Right renal pelvis (tissue), 4 donors: ENCODE data around the gene SEMA4D. TPM values are rescaled to one million over a fixed set of nuclear protein-coding genes. Genes with fewer than 3 reads are reported as not detected.
A peak's percentile ranks its signal among the peaks of the same experiment; 100 is the strongest.

Experiments used
- DNase-seq, 4 donors: peaks; one replicate each; pipeline ENCODE4 v3.0.0-alpha.2; 2013; ENCODE audit warnings: low read depth in 4 of 4, low spot score in 3 of 4, missing footprints in 1 of 4
- polyA plus RNA-seq, 4 donors: library from polyadenylated mRNA; unstranded; fragments of 120-200 nt; gene quantifications; one replicate each; pipeline ENCODE4 v1.2.1, GENCODE V29; 2013; ENCODE audit not compliant: insufficient read length in 4 of 4

The SEMA4D gene
- polyA plus RNA-seq, 4 donors = 40.3 to 58.9 (median 47.4) TPM

DNA sequence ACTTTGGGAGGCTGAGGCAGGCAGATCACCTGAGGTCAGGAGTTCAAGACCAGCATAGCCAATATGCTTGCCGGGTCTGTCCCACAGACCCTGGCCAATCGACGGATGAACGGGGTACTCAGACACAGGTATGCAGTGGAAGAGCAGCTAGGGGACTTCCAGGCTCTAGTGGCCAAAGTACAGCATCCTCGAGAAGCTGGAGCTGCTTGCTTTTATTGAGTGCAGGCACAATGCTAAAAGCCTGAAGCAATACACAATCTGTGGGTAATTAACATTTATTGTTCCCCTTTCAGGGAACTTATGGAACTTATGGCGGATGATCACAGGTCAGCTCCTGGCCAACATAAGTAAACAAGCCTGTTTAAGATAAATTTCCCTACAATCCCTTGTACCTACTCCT is 32.8 kb upstream of the SEMA4D start:
- DNase-seq = no peak

DNA sequence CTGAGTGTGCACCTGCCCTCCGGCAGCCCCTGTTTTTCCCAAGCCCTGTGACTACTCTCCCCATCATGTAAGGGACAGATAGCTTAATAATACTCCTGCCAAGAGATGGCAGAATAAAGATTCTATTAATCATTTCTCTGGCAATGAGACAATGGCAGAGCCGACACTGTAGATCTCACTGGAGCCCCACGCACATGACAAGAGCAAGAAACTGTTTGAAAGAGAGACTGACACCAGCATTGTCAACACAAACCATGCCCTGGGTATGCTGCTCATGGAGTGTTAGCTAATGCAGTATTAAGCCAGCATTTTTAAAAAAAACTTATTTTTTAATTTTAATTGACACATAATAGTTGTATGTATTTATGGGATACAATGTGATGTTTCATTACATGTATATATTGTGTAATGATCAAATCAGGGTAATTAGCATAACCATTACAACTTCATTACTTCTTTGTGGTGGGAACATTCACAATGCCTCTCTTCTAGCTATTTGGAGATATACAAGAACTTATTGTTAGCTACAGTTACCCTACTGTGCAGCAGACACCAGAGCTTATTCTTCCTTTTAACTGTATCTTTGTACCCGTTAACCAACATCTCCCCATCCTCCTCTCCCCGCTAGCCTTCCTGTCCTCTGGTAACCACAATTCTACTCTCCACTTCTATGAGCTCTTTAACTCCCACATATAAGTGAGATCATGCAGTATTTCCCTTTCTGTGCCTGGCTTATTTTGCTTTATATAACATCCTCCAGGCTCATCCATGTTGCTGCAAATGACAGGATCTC is 31.5 kb upstream of the SEMA4D start:
- DNase-seq = no peak

DNA sequence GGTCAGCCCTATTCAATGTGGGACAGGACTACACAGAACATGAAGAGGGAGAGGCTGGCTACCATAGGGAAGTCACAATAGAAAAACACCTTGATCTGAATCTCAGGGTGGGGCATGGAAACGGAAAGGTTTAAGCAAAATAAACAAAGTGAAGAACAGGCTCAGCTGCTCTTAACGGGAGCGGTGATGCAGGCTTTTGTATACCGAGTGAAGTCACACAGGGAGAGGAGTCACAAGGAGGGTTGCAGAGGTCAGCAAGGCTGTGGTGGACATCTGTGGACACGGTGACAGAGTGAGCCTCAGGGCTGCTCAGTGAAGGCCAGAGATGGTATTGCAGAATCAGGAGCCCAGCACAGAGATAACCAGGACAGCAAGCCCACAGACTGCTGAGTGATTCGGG is 30.6 kb upstream of the SEMA4D start:
- no peak for DNase-seq

DNA sequence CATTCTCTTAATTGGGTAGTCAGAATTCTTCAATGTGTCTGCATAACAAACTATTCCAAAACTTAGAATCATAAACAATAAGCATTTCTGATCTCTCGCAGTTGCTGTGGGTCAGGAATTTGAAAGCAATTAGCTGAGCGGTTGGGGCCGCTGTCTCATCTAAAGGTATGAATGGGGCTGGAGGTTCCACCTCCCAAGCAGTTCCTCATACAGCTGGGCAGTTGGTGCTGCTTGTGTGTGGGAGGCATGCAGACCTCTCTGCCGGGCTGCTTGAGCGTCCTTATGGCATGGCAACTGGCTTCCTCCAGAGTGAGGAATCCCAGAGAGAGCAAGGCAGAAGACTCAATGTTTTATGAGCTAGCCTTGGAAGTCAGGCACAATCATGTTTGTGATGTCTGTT is 30.2 kb upstream of the SEMA4D start:
- no peak for DNase-seq

DNA sequence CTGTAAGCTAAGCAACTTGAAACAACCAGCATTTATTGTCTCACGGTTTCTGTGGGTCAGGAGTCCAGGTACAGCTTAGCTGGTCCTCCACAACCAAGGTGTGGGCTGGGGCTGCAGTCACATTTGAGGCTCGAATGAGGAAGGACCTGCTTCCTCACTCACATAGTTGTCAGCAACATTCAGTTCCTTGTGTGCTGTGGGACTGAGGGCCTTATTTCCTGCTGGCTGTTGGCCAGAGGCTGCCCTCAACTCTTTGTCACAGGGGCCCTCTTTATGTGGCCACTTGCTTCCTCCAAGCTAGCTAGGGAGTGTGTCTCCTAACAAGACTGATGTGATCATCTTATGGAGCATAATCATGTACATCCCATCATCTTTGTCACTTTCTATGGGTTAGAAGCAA is 29.2 kb upstream of the SEMA4D start:
- DNase-seq = no peak

DNA sequence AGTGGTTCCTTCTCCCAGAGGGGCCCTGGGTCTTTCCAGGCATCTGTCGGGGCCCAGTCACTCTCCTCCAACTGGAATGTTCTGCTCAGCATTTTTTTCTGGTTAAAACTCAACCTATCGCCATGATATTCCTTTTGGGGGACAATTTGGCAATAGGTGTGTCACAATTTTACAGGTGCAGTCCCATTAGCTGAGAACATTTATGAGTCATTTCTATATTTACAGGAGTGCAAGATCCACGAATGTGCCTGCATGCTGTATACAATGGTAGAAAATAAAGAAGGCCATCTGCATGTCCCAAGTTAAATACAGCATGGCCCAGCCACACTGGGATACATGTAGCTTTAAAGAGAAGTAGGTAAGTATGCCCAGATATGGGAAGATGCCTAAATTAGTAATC is 28.8 kb upstream of the SEMA4D start:
- DNase-seq = no peak

DNA sequence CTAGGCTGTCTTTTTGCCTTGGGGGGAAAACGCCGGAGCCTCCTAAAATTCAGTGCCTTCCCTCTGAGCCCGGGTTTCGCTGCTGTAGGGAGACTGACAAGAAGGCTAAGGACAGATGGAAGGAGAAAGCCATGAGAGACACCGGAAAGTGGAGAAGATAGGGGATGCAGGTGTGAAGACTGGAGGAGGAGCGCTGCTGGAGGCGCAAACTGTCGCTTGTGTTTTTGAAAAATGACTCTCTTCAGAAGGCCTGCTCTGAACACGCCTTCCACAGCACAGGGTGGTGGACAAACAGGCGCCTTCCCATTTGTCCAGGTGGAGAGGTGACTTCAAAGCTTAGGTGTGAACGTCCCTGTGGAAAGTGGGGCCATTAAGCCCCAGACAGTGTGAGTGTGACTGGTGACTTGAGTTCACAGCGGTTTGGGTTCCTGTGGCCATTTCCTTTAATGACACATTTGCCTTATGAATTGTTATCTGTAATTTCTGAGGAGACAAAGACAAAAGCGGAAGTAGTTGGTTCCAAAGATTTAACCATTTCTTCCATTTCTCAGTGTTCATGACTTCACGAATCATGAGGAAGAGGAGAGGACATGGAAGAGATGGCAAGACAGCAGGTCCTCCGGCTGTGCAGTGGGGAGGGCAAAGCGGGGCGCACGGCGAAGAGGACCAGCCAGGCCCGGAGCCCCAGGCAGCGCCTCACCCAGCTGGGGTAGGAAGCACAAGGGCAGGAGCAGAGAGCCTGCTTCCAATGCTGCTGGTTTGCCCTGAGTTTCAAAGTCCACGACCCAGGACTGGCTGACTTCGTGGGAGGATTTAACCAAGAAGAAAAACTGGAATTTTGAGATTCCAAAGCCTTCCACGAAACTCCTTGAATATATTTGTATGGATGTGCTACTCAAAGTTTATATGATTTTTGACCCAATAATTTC is 27.8 kb upstream of the SEMA4D start:
- DNase-seq = no peak

DNA sequence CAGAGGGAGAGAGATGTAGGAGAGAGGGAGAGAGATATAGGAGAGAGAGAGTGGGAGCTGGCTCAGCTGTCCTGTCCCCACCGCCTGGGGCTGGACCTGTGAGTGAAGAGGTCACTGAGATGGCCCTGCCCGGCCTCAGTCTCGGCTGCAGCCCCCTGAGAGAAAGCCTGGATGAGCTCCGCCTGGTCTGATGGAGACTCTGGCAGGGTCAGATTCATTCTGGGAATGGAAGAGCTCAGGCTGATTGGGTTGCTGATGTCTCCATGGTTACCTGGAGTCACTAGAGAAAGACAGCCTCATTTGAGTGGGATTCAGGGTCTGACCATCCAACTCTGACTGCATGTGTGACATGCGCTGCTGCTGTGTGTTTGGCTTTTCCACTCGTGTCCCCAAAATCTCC is 27.1 kb upstream of the SEMA4D start:
- DNase-seq = no peak

DNA sequence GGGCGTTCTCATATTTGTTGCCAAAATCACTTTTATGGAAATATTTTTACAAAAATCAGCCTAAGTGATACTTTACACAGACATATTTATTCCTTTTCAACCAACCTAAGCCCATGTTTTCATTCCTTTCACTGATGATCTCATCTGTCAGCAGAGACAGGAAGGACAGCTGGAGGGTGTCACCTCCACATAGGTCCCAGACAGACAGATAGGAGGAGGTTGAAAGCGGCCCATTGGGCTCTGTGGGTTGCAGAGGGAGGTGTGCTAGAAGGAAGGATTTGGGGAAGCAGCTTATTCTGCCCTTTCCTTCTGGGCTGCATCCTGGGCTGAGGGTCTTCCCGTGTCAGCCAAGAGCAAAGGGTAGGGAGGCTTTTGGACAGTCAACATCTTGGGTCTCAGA is 26.0 kb upstream of the SEMA4D start:
- no peak for DNase-seq

DNA sequence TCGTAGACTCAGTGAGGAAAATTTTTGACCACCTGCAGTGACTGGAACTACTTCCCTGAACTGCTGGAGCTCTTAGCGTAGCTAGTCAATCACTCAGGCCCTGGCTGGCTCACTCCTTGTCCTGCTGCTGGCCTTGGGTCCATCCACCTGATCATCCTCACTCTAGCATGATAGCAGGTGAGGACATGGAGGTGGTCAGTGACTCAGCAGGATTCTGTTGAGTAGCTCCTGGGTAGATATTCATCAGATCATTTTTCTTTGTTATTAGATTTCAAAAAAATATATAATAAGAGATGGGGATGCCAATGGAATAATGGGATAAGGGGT is 25.0 kb upstream of the SEMA4D start:
- DNase-seq = no peak

DNA sequence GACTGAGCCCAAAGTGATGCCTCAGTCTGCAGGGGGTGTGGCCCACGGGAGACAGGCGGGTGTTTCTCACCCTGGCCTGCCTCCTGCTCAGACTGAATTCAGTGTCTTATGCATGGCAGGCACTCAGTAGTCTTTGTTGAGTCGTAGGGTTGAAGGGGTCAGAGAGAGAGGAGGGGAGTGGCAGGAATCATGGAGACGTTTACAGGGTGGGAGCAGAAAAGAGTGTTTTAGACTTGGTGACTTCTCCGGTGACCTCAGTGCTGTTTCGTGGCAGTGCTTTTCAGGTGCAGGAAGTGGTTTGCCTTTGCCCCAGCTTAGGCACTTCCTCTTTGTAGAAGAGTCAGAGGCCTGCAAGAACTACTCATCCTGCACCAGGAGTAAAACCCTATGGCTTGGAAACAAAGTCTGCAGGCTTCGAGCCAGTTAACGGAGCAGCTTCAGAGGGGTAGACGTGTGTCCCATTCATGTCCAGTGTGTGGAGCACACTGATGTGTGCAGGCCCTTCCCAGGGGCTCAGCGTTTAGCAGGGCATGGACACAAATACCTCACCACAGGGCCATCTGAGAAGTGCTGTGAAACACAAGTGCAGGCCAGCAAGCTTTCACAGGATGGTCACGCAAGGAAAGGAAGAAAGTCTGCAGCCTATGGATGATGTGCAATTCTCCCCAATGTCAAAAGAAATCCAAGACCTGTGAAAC is 24.5 kb upstream of the SEMA4D start:
- no peak for DNase-seq

DNA sequence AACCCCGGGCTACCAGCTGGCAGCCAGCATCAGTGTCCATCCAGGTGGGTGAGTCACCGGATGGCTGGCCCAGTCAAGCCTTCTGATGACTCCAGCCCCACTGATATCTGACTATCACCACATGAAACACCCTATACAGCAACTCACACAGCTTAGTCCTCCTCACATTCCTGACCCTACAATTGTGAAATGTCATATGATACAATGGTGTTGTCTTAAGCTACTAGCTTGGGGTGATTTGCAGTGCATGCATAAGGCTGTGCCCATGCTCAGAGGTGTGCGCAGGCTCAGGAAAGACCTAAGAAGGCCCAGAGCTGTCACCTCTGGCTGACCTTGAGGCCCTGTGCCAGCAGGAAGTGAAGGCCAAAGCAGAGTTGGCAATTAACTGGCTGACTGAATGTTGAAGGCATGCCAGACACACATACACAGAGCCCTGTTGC is 21.5 kb upstream of the SEMA4D start:
- DNase-seq = no peak

DNA sequence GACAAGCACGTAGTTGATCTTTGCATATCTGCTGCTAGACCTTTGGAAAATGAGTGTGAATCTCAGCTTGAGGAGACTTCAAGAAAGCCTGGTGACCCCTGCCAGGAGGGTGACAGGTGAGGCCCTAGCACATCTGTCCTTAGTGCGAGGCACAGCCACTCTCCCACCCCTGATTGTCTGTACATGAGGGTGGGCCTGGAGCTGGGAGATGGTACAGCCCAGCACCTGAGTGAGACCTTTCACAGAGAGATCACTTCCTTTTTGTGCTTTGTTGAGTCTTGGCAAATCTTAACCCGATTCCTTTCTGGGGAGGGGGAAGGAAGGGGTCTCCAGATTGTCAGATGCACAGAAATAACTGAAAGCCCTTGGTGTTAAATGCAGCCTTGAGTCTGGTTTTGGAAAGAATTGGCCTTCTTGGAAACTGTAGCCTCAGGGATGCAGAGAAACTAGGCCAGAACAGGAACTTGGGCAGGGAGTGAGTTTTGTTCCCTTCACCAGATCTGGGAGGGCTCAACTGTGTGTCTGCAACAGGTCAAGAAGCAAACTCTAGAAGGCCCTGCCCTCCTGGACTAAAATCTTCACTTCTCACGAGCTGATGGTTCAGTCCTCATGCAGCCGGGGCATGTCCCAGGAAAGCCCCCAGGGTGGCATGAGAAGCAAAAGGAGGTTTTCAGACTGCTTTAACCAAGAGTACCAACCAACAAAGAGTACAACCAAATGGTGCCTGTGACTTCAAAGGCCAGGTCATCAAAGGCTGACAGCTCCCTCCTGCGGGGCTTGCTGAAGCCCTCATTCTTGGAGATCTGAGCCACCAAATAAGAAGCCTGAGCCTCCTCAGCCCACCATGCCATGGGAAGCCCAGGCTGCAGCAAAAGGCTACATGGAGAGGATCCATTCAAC is 20.8 kb upstream of the SEMA4D start:
- no peak for DNase-seq

DNA sequence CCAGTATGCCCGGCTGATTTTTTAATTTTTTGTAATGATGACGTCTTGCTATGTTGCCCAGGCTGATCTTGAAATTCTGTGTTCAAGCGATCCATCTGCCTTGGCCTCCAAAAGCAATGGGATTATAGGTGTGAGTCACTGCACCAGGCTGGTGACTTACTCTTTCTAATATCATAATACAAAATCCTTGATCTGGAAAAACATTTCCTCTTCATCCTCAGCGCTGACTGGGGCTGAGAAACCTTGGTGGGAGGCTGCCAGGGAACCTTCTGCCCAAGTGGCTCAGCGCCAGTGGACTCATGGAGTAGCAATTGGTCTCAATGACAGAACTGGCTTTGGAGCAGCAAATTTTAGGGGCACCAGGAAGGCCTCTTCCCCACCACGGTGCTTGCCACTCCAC is 17.5 kb upstream of the SEMA4D start:
- DNase-seq = no peak

DNA sequence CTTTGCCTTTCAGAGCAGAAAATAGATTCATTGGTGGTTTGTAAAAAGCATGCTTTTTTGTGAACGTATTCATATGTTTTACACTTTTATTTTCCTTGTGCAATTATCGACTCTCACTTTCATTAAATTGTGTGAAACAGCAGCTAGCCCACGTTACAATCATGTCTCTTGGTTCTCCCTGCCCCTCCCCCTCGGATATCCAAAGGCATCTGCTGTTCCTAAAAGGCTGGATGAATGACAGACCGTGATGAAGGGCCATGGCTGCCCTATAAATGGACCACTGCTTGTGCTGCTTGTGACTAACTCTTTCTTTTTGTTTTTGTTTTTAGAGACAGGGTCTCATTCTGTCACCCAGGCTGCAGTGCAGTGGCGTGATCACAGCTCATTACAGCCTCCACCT is 17.0 kb upstream of the SEMA4D start:
- no peak for DNase-seq

DNA sequence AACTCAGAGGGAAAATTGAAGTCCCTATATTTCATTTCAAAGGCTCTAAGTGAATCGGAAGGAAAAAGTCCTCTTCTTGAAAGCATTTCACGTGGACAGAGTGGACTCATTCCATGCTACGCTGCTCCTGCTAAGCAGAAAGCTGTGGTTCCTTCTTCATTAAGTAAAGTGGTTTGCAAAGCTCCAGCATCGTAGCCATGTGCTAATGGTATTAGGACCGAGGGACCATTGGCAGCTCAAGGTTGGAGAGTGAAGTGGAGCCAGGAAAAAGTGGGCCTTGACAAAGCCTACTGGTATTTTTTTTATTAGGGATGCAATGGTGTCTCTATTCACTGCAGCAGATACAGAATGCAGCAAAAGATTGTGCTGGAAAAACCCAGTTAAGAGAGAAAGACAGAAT is 16.4 kb upstream of the SEMA4D start:
- DNase-seq = no peak

DNA sequence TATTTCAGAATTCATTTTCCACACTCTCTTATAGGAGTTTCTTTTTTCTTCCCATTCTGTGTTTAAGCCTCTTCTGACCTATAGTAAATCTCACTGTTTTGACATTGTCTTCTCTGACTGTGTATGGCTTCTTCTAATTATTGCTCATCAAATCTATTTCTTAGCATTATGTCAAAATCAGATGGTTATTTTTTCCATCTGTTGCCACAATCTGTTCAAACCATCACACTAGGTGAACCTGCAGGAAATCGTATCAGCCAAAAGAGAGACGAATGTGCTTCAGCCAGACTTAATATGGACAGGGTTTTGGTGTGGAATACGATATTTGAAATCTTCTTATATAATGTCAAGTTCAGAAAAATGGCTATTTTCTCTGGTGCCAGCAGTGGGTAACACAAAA is 15.9 kb upstream of the SEMA4D start:
- DNase-seq = no peak

DNA sequence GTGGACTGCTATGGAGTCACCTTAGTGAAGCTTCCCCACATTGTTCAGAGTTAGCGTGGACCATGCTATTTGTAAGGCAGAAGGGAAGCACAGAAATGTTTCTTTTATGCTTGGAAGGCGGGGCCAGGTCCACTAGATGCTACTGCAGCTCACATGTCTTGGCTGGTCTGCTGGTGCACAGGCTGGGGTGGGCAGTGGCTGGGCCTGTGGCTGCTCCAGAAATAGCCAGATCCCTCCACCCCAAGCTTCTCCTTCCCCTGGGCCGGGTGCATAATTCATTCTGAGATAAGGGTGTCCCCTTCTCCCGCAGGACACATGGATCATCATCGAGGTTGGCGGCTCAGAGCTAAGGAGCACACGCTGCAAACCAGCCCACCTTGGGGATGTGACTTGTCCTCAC is 14.5 kb upstream of the SEMA4D start:
- DNase-seq = no peak

DNA sequence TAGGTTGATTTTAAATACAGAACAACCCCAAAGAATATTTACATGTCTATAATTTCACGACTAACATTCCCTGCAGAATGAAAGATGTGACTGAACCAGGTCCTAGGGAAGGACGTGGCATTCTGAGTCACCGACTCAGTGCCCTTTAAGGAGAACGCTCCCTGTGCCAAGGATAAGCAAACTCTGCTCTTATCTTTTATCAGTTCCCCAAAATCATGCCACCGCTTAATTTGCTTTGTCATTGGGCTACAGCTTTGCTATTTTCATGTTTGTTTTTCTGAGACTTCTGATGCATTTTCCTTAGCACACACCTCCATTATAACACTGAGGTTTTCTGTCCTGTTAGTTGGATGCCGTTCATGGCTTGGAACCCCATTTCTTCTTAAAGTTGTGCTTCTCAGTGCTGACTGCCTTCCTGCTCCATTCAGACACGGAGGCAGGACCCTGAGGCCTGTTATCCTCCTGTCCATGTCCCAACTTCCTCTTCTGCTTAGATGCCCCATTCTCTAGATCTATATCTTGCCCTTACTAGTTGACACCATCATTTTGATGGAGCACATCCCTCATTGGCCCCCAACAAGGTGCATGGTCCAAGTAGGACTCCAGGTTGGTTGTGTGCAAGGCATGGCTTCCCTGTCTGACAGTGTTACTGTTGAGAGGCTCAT is 11.2 kb upstream of the SEMA4D start:
- no peak for DNase-seq

DNA sequence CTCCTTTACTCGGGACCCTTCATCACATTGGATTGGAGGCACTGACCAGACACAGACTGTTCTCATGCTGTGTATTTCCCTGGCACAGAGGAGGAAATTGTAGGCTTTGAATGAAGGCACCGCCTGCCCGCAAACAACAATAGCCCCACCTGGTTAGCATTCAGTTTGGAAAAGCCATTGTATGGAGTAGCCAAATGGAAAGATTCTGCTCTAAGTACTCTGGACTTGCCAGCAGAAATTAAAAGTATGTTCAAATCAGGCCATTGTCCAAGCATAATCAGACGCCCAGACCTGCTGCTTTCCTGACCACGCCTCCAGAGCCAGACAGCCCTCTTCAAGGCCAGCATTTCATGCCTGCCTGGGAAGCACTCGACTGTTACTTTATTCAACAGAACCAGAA is 8.0 kb upstream of the SEMA4D start:
- peak in 1 of 4 donors; percentile 52 for DNase-seq
